CD4-positive, alpha-beta T cell treated with Interleukin-17A for 1 hour (primary cell): Measurements from ENCODE around the gene B4GALT6.

Source experiments
- DNase-seq: peaks from one replicate; pipeline ENCODE4 v3.0.0-alpha.2; 2020

B4GALT6 gene

DNA sequence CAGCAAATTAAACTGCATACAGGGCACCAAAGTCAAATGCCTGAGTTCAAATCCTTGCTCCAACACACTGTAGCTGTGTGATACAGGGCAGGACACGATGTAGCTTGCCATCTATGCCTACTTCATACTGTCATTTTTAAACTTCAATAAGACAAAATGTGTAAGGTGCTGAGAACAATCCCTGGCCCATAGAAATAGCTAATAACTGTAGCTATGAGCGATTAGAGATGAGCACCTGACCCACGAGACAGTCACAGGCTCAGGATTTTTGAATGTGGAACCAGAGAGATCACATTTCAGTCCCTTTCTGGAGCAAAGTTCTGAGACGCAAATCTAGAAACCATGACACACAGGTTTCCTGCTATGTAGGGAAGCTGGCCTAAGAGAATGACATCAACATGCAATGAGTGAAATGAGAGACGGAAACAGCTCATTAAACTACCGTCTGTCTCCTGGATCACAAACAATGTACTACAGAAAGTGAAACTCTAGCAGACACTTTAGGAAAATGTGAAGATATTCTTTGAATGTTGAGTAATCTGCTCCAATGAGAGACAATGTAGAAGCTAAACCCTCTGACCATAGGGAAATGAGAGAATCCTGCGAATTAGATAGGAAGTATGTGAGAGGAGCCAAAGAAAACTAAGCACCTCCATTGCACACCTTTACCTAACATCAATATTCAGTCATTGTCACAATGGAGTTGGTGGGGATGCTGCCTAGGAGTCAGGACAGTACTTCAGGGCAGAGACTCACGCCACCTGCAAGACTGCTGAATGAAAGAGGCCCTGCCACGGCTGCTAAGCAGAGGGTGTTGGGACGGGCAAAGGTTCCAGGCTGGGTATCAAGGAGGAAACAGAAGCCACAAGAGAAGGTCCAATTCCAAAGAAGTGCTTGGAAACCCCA, 25.5 kb downstream of the B4GALT6 start:
- DNase-seq: peak; percentile 8

DNA sequence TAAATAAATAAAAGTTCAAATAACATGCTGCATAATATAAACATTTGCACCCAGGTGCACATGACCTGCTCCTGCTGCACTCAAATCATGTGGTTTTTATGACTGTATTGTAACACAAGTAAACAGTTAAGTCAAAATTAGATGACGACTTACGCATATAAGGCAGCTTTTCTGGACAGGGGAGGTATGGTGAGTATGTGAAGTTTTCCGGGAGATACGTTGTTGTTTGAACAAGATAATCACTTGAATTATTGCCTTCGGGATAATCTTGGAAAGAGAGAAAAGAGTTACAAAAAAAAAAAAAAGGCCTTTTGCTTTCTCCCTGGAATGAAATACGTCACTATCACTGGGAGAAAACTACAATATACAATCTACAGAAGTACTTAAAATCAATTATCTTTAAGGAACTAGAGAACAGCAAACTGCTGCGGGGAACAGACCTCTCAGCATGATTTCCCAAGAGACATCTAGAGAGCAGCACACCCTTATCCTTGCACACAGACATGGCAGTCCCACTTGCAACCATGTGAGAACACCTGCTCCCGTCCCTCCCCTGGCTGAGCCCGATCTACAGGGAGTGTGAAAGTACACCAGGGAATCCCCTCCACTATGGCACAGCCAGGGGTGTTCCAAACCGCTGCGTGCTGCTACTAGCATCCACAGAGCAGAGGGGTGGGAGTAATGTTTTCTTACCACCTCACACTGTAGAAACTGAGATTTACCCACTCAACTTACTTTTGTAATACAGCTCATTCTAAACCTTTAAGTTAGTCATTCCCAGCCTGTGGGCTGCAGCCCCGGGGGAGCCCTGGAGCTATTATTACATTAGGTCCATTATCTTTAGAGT, 26.3 kb downstream of the B4GALT6 start:
- DNase-seq: no peak

DNA sequence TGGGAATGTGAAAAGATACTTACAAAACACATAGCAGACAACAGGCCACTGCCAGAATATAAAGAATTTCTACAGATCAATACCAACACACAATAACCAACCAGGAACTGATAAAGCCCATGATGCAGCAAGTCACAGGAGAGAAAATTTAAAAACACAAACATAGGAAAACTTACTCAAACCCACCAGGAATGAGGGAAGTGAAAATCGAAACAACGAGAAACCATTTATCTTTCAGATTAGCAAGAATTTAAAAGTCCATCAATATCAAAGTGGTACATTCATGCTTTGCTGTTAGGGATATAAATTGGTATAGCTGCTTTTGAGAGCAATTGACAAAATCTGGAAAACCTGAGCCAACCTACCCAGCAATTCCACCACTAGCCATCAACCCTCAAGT, 27.6 kb downstream of the B4GALT6 start:
- DNase-seq: no peak

DNA sequence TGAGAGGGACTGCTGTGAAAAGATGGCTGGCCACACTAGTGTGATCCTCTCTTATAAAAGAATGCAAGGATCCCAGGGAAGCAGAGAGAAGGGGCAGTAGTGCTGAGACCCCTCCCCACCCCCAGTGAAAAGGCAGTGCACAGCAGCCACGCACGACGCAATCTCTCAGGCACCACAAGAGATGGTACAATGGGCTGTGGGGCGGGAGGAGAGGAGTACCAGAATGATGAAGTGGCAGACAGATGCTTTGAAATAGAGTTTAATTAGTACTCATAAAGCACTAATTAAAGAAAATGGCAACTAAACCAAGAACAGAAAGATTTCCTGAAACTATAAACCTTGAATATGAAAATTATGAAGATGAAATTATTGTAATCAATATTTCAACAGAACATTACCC, 29.0 kb downstream of the B4GALT6 start:
- DNase-seq: no peak

DNA sequence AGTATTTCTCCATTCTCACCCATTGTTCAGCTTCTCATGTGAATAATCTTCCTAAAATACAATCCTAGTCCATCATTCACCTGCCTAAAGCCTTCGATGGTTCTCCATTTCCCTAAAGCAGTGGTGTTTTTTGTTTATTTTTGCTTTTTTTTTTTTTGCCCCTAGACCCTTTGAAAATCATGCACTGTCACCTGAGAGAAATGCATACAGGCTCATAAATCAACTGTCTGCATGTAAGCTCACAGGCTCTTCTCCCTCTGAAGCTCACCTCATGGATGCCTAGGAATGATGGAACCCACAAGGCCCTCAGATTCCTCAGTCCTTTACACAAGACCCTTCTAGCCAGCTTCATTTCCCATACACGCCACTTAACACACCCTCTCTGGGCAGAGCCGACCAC, 31.5 kb downstream of the B4GALT6 start:
- no peak for DNase-seq

DNA sequence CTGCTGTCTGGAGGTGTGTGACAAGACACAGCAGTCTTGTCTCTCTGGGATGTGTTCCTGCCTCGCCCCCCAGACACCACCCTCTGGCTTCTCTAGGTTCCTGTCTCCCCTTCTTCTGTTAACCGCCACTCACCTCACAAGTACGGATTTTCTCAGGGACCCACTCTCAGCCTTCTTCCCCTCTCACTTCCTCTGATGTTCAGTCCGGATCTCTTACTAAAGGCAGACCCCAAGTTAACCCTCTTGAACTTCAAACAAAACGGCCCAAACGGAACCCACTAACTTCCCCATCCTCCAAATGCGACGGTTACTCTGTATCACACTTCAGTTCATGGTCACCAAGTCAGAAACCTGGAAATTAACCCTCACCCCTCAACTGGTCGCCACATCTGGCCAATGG, 32.0 kb downstream of the B4GALT6 start:
- no peak for DNase-seq

DNA sequence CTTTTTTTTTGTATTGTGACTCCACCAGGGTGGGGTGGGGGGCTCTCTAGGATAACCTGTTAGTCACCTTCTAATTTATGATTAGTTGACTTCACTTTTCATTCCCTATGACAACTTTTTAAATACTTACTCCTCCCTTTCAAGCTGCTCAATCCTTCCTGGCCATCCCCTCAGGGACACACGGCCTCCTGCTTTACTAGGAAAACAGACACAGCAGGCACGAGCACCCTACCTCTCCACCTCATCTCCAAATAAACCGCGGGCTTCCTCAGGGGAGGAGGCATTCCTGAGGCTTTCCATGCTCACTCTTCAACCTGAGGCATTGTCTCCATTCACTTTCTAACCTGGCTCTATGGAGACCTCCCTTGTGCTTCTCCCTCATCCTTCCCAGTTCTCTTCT, 33.0 kb downstream of the B4GALT6 start:
- DNase-seq: no peak

DNA sequence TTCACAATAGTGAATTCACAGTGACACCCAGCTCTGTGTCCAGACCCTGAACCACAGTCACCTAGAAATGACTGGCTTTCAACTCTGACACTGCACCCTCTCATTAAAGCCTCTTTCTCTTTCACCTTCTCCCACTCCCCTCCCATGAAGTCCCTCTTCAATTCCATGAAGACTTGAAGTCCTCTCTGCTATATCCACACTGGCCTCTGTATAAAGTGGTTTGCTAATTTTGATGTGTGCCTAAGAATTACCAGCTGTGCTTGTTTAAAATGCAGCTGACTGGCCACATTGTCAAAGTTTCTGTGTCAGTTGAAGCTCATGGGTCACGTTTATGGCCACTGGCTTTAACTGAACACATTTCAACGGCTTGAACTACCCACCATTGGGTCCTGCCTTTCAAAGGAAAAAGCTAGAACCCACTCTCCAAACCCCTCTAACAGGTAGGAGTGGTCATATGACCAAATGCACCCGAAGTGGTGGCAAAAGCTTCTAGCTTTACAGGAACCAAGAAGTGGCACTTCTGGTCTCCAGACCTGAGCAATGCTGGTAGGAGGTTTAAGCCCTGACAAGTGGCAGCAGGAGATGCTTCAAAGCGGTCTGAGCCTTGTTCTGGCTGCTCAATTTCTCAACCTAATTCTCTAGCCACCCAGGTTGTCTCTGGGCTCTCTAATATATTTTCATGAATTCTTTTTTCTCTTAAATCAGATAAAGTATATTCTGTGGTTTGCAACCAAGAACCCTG, 34.2 kb downstream of the B4GALT6 start:
- DNase-seq: no peak

DNA sequence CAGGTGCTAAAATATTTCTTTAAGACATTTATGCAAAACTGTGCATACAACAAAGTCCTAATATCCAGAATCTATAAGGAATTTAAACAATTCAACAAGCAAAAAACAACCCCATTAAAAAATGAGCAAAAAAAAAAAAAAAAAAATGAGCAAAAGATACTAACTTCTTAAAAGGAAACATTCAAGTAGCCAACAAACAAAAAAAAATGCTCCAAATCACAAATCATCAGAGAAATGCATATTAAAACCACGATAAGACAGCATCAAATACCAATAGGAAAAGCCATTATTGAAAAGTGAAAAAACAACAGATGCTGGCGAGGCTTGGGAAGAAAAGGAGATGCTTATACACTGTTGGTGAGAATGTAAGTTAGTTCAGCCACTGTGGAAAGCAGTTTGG, 34.9 kb downstream of the B4GALT6 start:
- no peak for DNase-seq

DNA sequence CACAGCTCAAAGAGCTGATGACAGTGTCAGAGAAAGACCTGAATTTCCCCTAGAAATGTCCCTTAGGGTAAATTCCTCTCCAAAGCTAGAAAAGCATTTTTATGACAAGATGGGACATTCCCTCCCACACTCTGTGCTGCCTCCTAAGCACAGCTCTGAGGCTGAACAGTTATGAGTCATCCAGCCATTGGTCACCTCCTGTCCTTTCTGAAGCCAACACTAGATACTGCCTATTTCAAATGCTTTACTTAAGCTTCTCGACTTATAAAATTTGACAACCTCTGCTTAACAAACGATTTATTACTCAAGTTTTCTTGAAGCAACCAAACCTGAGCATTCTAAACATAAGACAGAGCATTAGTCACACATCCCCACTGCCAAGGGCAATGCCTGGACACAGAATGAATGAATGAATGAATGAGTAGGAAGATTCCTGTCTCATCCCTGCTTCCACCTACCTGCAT, 35.4 kb downstream of the B4GALT6 start:
- no peak for DNase-seq

DNA sequence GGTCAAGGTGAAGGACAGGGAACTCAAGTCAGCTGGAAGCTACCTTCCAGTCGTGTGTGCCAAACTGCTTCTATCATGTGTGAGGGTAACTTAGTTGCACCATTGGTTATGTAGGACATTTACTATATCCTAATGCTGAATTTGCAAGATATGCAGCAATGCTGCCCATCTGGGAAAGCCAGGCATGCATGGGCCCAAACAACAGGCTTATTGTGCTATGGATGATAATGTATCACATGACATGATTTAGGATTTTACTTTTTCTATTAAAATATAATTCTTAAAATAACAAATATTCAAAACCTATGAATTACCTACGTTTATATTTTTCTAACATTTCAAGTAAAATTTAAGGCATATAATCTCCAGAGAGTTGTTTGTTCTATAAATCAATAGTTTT, 35.9 kb downstream of the B4GALT6 start:
- DNase-seq: no peak

DNA sequence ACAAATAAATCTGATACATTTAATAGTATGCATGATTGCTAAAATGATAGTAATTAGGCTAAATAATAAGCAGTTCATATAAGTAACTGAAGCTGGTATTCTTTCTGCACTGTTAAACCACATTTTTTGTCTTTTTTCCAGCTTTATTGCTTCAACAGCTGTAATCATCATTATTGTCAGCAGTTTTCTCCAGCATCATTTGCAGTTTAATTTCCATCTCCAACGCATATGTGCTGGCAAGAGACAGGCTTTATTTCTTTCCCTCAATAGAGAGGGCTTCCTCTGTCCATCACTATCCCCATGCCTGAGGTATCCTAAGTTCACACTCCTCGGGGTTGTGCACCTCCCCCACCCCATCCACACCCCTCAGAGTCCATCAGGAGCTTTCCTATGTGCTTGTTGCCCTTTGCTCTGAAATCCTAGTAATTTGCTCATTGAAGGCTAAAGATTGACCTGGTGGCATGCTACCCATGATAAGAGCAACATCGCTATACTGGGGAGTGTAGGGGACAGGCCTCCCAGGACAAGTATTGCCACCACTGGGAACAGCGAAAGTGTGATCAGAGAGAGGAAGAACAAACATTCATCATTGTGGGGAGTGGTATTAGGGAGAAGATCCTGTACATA, 37.1 kb downstream of the B4GALT6 start:
- no peak for DNase-seq

DNA sequence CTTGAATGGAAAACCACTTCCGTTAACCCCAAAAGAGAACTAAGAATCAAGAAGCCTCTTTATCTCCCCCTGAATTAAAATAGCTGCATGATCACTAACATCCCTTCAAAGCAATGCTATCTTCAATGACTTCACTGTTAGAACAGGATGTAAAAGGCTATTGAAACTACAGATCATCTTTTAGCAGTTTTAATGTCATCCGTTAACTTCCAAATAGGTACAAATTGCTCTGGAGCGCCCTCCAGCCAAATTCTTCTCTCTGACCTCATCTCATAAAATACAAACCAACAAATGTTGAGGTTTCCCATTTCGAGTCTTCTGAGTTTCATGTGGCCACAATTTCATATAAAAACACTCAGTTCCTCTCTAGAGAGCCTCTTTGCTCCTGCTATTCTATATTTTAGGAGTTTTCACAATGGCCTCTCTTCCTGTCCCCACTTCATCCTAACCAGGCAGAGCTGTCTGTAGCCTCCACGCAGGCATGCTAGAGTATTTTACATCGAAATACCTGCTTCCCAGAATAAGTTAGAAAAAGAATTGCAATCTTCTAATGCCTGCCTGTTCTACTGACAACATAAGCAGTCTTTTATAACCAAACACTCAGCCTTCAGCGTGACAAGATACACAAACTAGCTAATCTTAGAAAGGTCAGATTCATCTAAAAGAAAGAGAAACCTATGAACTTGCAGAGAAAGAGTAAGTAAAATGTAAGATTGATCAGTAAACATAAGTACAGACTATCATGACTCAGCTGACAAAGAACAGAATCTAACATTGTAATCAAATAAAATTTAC, 37.9 kb downstream of the B4GALT6 start:
- no peak for DNase-seq

DNA sequence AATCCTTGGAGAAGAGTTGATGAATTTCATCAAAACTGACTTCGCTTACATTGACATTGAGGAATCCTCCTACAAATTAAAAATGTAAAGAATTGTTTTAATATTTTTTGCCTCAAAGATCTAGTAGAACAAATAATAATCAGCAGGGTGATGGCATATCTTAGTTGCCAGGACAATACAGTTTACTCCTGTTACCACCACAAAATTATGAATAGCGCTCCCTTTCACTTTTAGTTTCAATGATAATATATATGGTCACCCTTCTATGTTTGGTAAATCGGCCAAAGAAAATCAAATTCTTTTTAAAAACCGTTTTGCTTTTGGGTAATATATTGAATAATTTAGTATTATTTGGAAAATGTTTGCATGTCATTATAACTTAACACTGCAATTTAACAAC, 39.0 kb downstream of the B4GALT6 start:
- DNase-seq: no peak

DNA sequence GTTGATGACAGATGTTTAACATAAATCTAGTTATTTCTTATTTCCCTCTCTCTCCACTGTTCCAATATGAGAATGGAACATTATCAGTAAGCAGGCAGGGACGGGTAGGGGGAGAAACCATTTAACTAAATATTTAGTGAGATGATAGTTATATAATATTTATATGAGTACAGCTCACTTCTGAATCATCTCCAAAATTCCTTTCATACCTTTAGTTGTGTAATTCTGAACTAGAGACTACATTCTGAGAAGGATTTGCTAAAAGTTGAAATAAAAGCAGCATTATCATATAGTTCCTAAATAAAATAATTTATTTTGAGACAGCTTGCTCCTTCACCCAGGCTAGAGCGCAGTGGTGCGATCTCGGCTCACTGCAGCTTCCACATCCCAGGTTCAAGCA, 41.4 kb downstream of the B4GALT6 start:
- no peak for DNase-seq

DNA sequence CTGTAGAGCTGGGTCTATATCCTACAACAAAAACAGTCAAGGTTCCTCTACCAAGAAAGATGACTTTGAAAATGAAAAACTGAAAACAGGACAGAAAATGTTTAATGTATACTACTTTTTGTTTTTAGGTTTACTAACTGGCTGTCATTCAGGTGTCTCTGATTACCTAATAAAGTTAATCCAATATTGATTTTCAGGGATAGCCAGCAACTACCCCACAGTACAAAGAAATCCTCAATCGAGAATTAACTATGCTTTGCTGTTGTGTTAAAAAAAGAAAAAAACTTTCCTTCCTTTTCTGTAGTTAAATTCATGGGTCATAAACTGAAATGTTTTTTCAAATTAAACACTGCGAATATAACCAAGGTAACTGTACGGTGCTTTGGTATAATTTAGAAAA, 46.9 kb downstream of the B4GALT6 start:
- DNase-seq: no peak

DNA sequence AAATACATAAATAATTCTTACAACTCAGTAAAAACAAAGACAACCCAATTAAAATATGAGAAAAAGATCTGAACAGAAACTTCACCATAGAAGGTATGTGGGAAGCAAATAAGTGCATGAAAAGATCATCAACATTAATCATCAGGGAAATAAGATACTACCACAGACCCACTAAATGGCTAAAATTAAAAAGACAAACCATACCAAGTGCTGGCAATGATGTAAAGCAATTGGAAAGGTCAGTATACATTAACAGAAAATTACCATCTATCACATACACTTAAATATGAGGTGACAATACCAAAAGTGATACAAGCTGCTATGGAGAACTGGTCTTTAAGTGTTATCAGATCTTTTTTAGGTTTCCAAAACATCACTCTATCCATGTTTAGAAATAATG, 48.0 kb downstream of the B4GALT6 start:
- no peak for DNase-seq

DNA sequence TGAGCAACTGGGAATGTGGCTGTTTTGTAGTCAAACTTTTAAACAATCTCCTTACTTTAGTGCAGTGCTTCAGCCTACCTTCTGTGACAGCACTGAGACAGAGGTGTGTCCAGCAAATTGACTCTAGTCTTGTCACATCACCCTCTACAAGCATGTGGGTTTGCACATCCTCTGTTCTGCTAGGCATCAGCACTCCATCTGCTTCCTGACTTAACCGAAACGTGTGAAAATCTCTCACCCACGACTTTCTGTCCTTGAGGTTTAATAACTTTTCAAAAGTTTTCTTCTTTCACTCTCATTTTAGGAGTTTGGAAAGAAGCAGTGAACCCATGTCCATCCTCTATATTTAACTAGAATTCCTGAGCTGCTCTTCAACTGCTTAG, 50.1 kb downstream of the B4GALT6 start:
- peak; percentile 29 for DNase-seq

DNA sequence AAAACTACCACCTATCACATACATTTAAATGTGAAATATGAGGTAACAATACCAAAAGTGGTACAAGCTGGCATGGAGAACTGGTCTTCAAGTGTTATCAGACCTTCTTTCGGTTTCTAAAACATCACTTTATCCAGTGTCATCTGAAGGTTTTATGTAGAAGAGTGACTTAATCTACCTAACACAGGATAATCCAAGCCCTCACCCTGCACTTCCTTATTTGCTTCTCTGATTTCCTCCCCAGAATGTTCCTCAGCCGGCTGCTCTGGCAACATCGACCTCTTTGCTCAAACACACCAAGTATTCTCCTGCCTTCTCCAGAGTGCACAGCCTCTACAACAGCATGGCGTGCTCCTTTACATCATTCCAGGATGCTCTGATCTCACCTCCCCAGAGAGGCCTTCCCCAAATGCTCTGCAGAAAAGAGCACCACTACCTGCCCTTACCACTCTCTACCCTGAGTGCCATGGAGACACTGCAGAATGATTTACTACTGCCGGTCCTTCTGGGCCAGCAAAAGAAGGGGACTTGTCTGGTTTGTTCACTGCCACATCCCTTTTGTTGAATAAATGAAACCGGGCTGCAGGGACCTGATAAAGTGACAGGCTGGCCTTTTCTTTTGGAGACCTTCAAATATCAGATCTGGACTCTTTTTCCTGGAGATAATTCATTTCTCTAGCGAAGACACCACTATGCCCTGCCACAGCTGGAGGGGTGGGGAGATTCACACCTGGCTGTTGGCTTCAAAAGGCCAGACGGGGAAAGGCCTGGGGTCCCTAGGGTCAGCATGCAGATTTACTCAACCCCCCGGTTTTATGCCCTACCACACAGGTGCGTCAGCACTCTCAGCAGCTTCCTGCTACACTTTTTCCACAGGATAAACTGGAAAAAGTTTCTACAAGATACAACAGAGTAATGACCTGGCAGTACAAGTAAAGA, 50.7 kb downstream of the B4GALT6 start:
- DNase-seq: no peak

DNA sequence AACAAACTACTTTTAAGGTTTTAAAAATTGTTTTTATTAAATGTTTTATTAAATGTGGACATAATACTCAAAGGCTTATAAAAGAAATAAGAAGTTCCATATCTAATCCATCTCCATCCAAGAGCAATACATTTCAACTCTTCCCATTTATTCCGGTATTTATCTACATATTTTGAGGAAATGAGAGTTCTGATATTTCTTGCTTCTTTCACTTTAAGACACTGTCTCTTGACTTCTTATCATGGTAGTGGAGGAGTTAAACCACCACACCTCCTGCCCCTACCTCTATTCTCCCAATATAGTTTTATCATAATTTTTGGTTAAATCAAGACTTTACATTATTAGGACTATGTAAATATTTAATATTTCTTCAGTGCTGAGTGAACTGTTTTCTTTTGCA, 52.0 kb downstream of the B4GALT6 start:
- DNase-seq: no peak

DNA sequence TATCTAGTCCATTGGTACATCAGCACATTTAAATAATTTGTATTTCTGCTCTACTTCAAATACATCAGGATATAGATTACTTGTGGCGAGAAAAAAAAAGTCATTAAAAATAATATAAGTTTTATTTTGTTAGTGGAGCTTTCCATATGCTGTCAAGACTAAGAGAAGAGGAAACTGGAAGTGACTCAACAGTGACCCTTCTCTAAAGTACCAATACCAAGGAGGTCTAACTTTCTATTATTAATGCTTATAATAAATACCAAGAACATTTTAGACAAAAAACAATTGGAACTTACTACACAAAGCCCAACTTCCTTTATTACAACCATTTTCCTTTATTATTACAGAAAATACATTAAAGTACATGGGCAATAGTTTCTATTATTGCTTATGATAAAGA, 52.9 kb downstream of the B4GALT6 start:
- DNase-seq: no peak
